Dedifferentiated amniotic fluid mesenchymal stem cell (primary cell): ENCODE results near the gene TAOK3.
"Not testable (repeated sequence)": the region's sequence is repeated elsewhere in the genome, so short reads cannot be mapped to it uniquely, and the experiment has no call there.

Source experiments
- DNase-seq: peaks from one replicate; pipeline ENCODE4 v3.0.0-alpha.2; 2016; ENCODE audit errors: extremely low spot score

Gene TAOK3

GRCh38 chr12:118372541-118373495 is at the start of gene TAOK3:
Gene TAOK3 (minus strand): TSS chr12:118372907. CDS start chr12:118255567, 117,340 bp downstream.
- DNase-seq = peak; percentile 99

- DNase-seq = no peak
These were observed 48.0 kb upstream of the TAOK3 start for GRCh38 chr12:118420673-118421072.

- DNase-seq = no peak
These were observed 45.8 kb upstream of the TAOK3 start for GRCh38 chr12:118418385-118419057.

- DNase-seq = no peak
These were observed 45.2 kb upstream of the TAOK3 start for GRCh38 chr12:118417942-118418341.

GRCh38 chr12:118409834-118410233 is 37.1 kb upstream of the TAOK3 start:
- no peak for DNase-seq

GRCh38 chr12:118408241-118408640 is 35.5 kb upstream of the TAOK3 start:
- not testable (repeated sequence) for DNase-seq

GRCh38 chr12:118404876-118405521 is 32.3 kb upstream of the TAOK3 start:
- peak; percentile 63 for DNase-seq

GRCh38 chr12:118402251-118402650 is 29.5 kb upstream of the TAOK3 start:
- DNase-seq = peak; percentile 67

- DNase-seq = no peak
These were observed 26.2 kb upstream of the TAOK3 start for GRCh38 chr12:118398940-118399339.

GRCh38 chr12:118398524-118398923 is 25.8 kb upstream of the TAOK3 start:
- no peak for DNase-seq

GRCh38 chr12:118397708-118398440 is 25.2 kb upstream of the TAOK3 start:
- no peak for DNase-seq

- DNase-seq = no peak
These were observed 19.1 kb upstream of the TAOK3 start for GRCh38 chr12:118391836-118392235.

GRCh38 chr12:118391424-118391823 is 18.7 kb upstream of the TAOK3 start:
- DNase-seq = no peak

- DNase-seq = peak; percentile 65
These were observed 5.3 kb upstream of the TAOK3 start for GRCh38 chr12:118377884-118378470.

- no peak for DNase-seq
These were observed 4.5 kb upstream of the TAOK3 start for GRCh38 chr12:118377021-118377883.

GRCh38 chr12:118376089-118377020 is 3.6 kb upstream of the TAOK3 start, which contains the start of gene SUDS3:
Gene SUDS3 (plus strand): TSS chr12:118376555. CDS start chr12:118376692, 137 bp downstream.
- DNase-seq = peak; percentile 65

- no peak for DNase-seq
These were observed 2.6 kb upstream of the TAOK3 start for GRCh38 chr12:118375348-118375747.

- no peak for DNase-seq
These were observed 2.2 kb upstream of the TAOK3 start for GRCh38 chr12:118374909-118375308.

- no peak for DNase-seq
These were observed 1.5 kb upstream of the TAOK3 start for GRCh38 chr12:118374126-118374725.
